ENCODE measurements around the gene HIPK1.

DNA sequence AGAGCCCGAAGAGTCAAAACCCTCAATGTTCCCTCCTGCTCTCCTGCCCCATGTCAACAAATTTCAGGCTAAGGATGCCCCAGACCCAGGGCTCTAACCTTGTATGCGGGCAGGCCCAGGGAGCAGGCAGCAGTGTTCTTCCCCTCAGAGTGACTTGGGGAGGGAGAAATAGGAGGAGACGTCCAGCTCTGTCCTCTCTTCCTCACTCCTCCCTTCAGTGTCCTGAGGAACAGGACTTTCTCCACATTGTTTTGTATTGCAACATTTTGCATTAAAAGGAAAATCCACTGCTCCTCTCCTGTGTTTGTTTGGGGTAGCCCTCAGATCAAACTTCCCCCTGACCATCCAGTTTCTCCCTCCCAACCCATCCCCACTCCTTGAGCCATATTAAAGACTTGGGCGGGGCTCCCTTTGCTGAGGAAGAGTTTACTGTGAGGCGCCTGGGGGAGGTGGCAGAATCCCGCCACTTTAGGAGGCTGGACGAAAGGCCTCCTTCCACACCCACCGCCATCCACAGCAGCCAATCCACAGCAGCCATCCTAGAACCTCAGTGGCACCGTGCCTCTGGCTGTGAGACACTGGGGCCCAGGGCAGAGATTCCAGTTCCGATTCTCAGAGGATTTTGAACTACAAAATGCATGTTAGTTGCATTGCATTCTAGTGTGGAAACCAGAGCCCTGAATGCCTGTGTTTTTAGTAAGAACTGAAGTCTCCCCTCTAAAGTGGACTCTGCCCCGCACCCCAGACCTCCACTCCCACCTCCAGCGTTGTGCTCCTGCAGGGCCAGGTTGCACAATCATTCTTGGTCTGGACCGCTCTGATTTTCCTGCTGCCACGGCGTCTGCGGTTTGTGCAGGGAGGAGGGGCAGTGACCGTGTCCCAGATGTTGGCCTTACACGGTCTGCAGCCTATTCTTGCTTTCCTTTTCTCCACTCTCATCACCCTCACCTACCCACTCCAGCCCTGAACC is 53.1 kb downstream of the HIPK1 start:
- no peak for TF ChIP-seq POLR2A (IDR thresholded peaks at IDR 0.05)
- TF ChIP-seq, protein P1, sequence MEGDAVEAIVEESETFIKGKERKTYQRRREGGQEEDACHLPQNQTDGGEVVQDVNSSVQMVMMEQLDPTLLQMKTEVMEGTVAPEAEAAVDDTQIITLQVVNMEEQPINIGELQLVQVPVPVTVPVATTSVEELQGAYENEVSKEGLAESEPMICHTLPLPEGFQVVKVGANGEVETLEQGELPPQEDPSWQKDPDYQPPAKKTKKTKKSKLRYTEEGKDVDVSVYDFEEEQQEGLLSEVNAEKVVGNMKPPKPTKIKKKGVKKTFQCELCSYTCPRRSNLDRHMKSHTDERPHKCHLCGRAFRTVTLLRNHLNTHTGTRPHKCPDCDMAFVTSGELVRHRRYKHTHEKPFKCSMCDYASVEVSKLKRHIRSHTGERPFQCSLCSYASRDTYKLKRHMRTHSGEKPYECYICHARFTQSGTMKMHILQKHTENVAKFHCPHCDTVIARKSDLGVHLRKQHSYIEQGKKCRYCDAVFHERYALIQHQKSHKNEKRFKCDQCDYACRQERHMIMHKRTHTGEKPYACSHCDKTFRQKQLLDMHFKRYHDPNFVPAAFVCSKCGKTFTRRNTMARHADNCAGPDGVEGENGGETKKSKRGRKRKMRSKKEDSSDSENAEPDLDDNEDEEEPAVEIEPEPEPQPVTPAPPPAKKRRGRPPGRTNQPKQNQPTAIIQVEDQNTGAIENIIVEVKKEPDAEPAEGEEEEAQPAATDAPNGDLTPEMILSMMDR (IDR thresholded peaks at IDR 0.05 in 8 of 11, conservative IDR thresholded peaks at IDR 0.05 in 3 of 11) = no peak
- peak in 2 of 3 donors; percentile 10 to 26 for TF ChIP-seq POLR2AphosphoS5 (IDR thresholded peaks at IDR 0.05)

Data from spleen (tissue), 7 donors.